GM21423 (cell line): ENCODE measurements around the gene PRXL2C.

Source experiments
- ATAC-seq: cut with Tn5 transposase; IDR thresholded peaks from one replicate; pipeline ENCODE4 v1.9.1; 2021; ENCODE audit warnings: mild to moderate bottlenecking, moderate library complexity; ENCODE audit not compliant: unreplicated experiment

Gene PRXL2C

DNA sequence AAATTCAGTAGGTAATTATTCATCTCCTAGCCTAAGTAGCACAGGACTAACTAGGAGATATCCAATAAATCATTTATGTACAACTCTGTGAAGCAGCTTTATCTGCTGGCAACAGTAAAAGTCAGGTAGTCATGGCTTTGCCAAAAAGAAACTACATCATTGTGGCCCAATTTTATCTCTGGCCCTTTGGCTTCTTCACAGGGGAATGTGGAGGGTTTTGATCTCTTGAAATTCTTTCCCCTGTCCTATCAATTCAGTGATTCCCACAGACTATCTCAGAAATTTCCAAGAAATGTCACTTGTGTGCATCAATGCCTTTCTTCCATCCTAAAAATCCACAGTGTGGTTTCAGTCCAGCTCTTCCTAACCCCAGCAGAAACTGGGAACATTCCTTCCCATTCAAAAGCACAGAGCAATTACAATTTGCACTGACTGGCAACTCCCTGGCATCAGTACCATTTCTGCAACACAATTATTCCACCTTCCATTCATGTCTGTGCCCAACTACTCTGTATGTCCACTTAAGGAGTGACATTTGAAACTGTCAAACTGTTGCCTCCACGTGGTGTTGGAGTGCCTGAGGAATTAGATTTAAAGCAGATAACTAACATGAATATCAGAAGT, 42.0 kb downstream of the PRXL2C start:
- no peak for ATAC-seq

DNA sequence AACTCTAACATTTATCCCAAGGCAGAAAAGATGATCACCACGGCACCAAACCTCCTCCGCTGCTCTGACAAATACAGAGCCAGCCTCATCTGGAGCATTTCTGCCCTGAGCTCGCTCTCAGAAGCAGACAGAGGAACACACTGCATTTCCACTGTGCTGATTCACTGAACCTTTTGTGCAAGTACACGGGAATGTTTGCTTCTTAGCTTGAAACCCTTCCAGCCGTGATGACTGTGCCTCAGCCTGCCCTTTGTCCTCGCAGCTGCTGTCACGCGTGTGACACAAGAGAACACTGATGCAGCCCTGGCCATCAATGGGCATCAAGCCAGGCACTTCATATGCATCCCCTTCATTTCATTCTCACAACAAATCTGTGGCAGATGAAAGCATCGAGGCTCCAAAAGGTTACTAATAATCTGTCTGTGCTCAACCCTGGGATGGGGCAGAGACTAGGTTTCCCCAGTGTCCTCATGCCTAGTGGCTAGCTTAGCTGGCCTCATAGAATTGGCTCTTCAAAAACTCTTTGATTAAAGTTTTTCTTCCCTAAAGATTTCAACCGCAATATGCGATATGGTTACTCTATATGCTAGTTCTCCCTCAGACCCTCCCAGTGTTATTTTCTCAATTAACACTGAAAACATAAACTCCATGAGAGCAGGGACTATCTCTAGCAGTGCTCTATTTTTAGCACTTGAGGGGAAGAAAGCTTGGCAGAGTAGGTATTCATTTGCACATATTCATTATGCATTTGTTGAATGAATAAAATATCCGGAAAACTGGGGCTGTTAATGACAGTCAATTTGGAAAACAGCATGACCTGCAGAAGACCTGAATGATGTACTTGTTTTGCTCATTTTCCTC, 42.8 kb downstream of the PRXL2C start:
- no peak for ATAC-seq

DNA sequence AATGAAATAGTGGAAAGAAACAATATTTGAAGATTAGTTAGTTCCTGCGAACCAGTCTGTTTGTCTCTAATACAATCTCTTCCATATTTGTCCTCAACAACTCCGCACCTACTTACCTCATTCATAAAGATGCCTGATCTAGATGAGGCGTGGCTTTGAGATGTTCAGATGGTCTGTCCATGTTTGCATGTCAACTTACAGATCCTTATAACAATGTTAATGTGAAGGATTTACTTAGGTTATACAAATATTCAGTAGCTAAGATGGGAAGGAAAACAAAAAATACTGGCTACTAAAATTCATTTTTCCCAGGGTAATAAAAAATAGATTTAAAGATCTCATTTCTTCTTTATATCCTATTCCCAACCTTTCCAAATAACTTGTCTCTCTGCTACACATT, 43.8 kb downstream of the PRXL2C start:
- no peak for ATAC-seq

DNA sequence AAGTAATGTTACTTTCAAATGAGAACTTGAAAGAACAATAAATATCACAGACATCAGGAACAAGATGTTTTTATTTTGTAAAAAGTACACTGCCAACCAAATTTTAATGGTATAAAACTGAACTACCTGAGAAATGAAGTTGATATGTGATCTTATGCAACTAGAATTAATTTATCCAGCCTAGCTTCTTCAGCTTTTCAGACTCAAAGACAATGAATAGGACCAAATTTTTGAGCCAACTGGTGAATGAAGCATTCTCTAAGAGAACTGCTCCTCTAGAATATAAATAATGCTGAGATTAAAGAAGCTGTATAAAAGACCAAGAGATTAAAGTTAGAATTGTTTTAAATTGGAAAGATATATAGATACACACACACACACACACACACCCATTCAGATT, 45.4 kb downstream of the PRXL2C start:
- ATAC-seq: no peak

DNA sequence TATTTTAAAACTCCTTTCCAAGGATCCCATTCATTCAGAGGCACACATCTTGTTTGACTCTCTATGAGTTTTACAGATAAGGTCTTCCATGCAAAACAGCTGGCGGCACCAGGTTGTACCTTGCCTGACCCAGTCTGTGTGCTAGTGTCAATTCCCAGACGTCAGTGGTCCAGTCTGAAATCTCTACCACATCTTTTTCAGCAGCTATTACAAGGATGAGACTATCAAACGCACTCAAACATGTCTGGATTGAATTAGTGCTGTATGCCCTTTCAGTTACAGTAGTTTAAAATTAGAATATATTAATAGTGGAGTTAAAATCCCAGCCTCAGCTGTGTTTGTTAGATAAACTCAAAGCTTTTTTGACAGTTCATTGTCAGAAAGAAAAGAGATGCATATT, 47.1 kb downstream of the PRXL2C start:
- no peak for ATAC-seq

DNA sequence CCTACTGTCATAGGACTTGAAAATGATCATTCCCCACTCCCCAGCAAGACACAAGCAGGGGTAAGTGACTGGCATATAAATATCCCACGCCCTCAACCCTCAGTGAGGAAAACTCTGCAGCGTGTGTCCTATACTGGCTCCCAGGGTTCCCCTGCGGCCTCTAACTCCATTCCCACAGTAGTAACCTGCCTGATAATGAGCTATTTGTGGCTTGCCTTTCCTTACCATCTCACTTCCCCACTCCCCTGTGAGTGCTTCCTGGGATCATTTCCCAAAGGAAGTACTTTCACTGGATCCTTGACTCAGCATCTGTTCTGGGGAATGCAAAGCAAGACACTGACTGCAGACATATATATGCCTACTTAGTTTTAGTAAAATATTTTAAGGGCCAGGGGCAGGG, 49.8 kb downstream of the PRXL2C start:
- no peak for ATAC-seq

DNA sequence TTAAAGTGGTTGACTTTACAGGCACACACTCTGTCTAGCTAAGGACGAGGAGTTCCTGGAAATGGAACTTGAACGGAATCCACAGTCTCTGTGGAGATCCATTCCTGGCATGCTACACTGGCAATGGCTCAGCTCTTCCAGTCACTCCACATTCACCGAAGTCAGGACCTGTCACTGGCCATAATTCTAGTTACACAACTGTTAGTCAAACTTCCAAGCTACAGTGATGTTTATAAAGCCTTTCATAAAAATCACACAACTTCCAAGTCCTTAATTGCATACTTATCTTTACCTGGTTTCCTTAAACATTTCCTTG, 51.2 kb downstream of the PRXL2C start:
- no peak for ATAC-seq

DNA sequence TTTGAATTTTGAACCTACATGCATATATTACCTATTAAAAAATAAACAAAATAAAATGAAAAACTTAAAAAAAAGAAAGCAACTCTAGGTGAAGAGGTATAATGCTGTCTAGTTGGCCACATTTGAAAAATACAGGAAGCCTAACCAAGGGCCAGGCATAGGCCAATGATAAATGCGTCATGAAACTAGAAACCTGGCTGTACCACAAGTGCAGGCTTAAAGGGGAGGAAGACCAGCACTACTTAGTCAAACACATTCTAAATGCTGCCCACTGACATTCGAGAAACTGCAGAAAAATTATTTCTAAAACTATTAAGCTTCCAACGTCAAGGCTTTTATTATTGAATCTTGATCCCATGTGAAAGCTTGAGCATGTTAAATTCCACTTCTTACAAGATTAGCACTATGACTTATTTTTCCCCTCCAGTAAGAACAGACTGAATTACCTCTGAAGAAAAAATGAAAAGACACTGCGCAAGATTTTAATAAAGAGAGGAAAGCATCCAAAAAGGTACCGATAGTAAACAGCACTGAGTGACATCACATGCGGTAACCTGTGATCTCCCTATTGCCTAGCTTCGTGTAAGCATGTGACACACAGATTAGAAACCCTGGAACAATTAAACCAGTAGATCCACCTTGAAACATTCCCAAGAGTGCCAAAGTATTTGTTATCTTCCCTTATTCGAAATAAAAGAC, 51.7 kb downstream of the PRXL2C start:
- no peak for ATAC-seq

DNA sequence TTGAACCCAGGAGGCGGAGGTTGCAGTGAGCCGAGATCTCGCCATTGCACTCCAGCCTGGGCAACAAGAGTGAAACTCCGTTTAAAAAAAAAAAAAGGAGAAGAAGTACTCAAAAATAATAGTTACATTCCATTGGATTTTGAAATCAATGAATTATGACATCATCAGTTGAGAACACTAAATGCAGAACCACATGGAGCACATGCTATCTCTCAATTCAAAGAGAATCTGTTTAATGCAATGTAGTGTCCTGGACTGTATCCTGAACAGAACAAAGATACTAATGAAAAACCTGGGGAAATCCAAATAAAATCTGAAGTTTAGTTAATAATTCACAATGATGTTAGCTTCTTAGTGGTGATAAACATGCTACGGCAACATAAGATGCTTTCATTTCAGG, 55.8 kb downstream of the PRXL2C start:
- ATAC-seq: no peak

DNA sequence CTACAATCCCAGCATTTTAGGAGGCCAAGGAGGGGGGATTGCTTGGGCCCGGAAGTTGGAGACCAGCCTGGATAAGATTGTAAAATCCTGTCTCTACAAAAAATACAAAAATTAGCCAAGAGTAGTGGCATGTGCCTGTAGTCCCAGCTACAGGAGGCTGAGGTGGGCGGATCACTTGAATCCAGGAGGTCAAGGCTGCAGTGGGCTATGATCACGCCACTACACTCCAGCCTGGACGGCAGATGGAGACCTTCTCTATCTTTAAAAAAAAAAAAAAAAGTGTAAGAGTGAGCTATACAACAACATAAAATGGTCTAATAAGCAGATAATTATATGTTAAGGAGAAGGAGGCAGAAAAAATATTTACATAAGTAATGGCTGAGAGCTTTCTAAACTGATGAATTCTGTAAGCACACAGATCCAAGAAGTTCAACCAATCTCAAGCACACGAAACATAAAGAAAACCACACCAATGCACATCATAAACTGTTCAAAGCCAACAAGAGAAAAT, 58.5 kb downstream of the PRXL2C start:
- no peak for ATAC-seq
